HepG2 (cell line): ENCODE results near the gene ZDHHC14. TPM values are rescaled to one million over a fixed set of nuclear protein-coding genes. Genes with fewer than 3 reads are reported as not detected.
A peak's percentile ranks its signal among the peaks of the same experiment; 100 is the strongest.

ENCODE experiments used
- BRCA1 ChIP-seq: sonication (generic); formaldehyde crosslinking; IDR thresholded peaks from 2 replicates; pipeline ENCODE4 v1.4.0; 2020; ENCODE audit warnings: missing genetic modification reagents
- GATAD2A ChIP-seq: IDR thresholded peaks from 2 replicates; pipeline ENCODE4 v1.6.1; 2016
- MIER3 ChIP-seq: IDR thresholded peaks from 2 replicates; pipeline ENCODE4 v1.6.1; 2016; ENCODE audit warnings: missing compliant biosample characterization, borderline replicate concordance
- NPAS2 ChIP-seq: sonication (generic); formaldehyde crosslinking; IDR thresholded peaks from 2 replicates; pipeline ENCODE4 v1.8.0; 2022; ENCODE audit warnings: mild to moderate bottlenecking, missing genetic modification reagents, borderline replicate concordance
- NR1H2 ChIP-seq: sonication (generic); formaldehyde crosslinking; IDR thresholded peaks from 2 replicates; pipeline ENCODE4 v1.8.1; 2022; ENCODE audit warnings: low read depth, missing genetic modification reagents, borderline replicate concordance
- SETDB1 ChIP-seq: sonication (generic); formaldehyde crosslinking; IDR thresholded peaks from 2 replicates; pipeline ENCODE4 v1.5.1; 2020; ENCODE audit warnings: missing genetic modification reagents, mild to moderate bottlenecking, borderline replicate concordance
- YEATS4 ChIP-seq: sonication (generic); formaldehyde crosslinking; IDR thresholded peaks from 2 replicates; pipeline ENCODE4 v1.4.0; 2020; ENCODE audit warnings: missing genetic modification reagents, borderline replicate concordance
- ZC3H4 ChIP-seq: sonication (generic); formaldehyde crosslinking; IDR thresholded peaks from 2 replicates; pipeline ENCODE4 v1.4.0; 2020; ENCODE audit warnings: missing genetic modification reagents, borderline replicate concordance
- ZNF230 ChIP-seq: sonication (generic); formaldehyde crosslinking; IDR thresholded peaks from 2 replicates; pipeline ENCODE4 v1.4.0; 2020; ENCODE audit warnings: mild to moderate bottlenecking, missing genetic modification reagents
- ZNF446 ChIP-seq: sonication (generic); formaldehyde crosslinking; IDR thresholded peaks from 2 replicates; pipeline ENCODE4 v1.5.0; 2020; ENCODE audit warnings: mild to moderate bottlenecking, missing genetic modification reagents
- ZNF629 ChIP-seq: sonication (generic); formaldehyde crosslinking; conservative IDR thresholded peaks from 2 replicates; pipeline ENCODE4 v1.5.0; 2020; ENCODE audit warnings: missing genetic modification reagents
- polyA plus RNA-seq, 8 experiments: library from polyadenylated mRNA; depleted of rRNA in 3 of 8; stranded (reverse) in 7 of 8; unstranded in 1 of 8; fragments of >200 nt; fragmentation: Illumina TruSeq in 4 of 8; extraction: Trizol in 4 of 8; gene quantifications; 2 replicates each; pipeline versions ENCODE4 v1.2.1 to v1.2.3, GENCODE V29; 2011 to 2016; ENCODE audit warnings: low read depth in 4 of 8, missing spikeins in 1 of 8, mixed read lengths in 1 of 8; ENCODE audit not compliant: insufficient read depth in 1 of 8
- total RNA-seq, 5 experiments: library from RNA; depleted of rRNA; stranded (reverse); fragments of >200 nt; fragmentation: Illumina TruSeq; extraction: Trizol; gene quantifications; 2 replicates each; pipeline ENCODE4 v1.2.3, GENCODE V29; 2016; ENCODE audit warnings: low read depth in 1 of 5
- TF ChIP-seq, protein P1 (sequence below): IDR thresholded peaks from 2 replicates; pipeline ENCODE4 v1.6.1; 2016; ENCODE audit warnings: low read depth, control low read depth
- TF ChIP-seq, protein P2 (sequence below): sonication (generic); formaldehyde crosslinking; IDR thresholded peaks from one replicate; pipeline ENCODE4 v1.5.1; 2020; ENCODE audit warnings: mild to moderate bottlenecking, missing genetic modification reagents; ENCODE audit errors: not compliant biosample characterization
- TF ChIP-seq, protein P3 (sequence below): sonication (generic); formaldehyde crosslinking; IDR thresholded peaks from 2 replicates; pipeline ENCODE4 v1.4.0; 2020; ENCODE audit warnings: missing genetic modification reagents

Gene ZDHHC14
- total and polyA plus RNA-seq, 2 of the 13 experiments (the other 11 are each of a cell fraction or from before 2014, with no cell fraction given), result 3.7 to 9.5 TPM

DNA sequence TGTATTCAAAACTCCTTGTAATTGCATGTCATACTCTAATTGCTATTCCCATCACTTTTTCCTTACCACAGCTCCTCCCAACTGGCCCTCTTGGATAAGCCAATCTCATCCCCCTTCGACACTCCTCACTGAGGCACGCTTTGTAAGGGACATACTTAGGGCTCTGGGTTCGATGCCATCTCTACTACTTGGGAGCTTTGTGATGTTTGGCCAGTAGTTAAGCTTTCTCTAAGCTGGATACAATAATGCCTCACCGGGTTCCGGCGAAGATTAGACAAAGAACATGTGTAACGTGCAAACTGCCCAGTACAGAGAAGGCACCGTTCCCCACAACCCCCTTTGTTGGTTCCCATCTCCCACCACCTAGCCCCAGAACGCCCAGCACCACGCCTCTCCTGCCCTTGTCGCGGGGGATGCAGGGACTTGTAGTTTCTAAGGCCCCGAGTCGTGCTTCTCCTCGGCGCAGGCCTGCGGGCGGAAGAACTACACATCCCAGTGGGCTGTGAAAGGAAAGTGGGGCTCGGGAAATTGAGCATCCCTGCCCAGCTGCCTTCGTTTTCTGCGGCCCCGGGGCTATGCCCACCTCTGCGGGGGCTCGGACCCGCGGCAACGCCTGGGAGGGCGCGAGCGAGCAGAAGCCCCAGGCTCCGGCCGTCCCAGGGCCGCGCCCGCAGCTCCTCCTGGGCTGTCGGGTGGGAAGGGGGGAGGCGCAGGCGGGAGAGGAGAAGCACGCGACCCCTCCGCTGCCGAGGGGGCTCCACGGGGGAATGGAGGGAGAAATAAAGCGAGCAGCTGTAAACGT lies 1.1 kb upstream of the ZDHHC14 start (continued):
- TF ChIP-seq, protein P1, sequence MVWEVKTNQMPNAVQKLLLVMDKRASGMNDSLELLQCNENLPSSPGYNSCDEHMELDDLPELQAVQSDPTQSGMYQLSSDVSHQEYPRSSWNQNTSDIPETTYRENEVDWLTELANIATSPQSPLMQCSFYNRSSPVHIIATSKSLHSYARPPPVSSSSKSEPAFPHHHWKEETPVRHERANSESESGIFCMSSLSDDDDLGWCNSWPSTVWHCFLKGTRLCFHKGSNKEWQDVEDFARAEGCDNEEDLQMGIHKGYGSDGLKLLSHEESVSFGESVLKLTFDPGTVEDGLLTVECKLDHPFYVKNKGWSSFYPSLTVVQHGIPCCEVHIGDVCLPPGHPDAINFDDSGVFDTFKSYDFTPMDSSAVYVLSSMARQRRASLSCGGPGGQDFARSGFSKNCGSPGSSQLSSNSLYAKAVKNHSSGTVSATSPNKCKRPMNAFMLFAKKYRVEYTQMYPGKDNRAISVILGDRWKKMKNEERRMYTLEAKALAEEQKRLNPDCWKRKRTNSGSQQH (CRISPR knock-in tag), result no peak
- peak; percentile 14; the same call in 1 of the 2 replicates for TF ChIP-seq ZNF446 (CRISPR knock-in tag)
- TF ChIP-seq MIER3, result 0 out of 2 replicates have a peak, but pooled peaks have one; percentile 55
- TF ChIP-seq BRCA1 (CRISPR knock-in tag), result 0 out of 2 replicates have a peak, but pooled peaks have one; percentile 27
- no peak for TF ChIP-seq SETDB1 (CRISPR knock-in tag)
- TF ChIP-seq ZNF629 (CRISPR knock-in tag), result no peak
- TF ChIP-seq NR1H2 (CRISPR knock-in tag), result no peak
- TF ChIP-seq, protein P2, sequence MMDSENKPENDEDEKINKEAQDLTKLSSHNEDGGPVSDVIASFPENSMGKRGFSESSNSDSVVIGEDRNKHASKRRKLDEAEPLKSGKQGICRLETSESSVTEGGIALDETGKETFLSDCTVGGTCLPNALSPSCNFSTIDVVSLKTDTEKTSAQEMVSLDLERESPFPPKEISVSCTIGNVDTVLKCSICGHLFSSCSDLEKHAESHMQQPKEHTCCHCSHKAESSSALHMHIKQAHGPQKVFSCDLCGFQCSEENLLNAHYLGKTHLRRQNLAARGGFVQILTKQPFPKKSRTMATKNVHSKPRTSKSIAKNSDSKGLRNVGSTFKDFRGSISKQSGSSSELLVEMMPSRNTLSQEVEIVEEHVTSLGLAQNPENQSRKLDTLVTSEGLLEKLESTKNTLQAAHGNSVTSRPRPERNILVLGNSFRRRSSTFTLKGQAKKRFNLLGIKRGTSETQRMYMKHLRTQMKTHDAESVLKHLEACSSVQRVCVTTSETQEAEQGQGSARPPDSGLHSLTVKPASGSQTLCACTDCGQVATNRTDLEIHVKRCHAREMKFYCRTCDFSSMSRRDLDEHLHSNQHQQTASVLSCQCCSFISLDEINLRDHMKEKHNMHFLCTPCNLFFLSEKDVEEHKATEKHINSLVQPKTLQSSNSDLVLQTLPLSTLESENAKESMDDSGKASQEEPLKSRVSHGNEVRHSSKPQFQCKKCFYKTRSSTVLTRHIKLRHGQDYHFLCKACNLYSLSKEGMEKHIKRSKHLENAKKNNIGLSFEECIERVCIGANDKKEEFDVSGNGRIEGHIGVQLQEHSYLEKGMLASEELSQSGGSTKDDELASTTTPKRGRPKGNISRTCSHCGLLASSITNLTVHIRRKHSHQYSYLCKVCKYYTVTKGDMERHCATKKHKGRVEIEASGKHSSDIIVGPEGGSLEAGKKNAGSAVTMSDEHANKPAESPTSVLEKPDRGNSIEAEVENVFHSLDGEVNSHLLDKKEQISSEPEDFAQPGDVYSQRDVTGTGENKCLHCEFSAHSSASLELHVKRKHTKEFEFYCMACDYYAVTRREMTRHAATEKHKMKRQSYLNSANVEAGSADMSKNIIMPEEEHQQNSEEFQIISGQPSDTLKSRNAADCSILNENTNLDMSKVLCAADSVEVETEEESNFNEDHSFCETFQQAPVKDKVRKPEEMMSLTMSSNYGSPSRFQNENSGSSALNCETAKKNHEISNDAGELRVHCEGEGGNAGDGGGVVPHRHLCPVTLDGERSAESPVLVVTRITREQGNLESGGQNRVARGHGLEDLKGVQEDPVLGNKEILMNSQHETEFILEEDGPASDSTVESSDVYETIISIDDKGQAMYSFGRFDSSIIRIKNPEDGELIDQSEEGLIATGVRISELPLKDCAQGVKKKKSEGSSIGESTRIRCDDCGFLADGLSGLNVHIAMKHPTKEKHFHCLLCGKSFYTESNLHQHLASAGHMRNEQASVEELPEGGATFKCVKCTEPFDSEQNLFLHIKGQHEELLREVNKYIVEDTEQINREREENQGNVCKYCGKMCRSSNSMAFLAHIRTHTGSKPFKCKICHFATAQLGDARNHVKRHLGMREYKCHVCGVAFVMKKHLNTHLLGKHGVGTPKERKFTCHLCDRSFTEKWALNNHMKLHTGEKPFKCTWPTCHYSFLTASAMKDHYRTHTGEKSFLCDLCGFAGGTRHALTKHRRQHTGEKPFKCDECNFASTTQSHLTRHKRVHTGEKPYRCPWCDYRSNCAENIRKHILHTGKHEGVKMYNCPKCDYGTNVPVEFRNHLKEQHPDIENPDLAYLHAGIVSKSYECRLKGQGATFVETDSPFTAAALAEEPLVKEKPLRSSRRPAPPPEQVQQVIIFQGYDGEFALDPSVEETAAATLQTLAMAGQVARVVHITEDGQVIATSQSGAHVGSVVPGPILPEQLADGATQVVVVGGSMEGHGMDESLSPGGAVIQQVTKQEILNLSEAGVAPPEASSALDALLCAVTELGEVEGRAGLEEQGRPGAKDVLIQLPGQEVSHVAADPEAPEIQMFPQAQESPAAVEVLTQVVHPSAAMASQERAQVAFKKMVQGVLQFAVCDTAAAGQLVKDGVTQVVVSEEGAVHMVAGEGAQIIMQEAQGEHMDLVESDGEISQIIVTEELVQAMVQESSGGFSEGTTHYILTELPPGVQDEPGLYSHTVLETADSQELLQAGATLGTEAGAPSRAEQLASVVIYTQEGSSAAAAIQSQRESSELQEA (CRISPR knock-in tag), result no peak
- 0 out of 2 replicates have a peak, but pooled peaks have one; percentile 22 for TF ChIP-seq GATAD2A (CRISPR knock-in tag)
- TF ChIP-seq, protein P3, sequence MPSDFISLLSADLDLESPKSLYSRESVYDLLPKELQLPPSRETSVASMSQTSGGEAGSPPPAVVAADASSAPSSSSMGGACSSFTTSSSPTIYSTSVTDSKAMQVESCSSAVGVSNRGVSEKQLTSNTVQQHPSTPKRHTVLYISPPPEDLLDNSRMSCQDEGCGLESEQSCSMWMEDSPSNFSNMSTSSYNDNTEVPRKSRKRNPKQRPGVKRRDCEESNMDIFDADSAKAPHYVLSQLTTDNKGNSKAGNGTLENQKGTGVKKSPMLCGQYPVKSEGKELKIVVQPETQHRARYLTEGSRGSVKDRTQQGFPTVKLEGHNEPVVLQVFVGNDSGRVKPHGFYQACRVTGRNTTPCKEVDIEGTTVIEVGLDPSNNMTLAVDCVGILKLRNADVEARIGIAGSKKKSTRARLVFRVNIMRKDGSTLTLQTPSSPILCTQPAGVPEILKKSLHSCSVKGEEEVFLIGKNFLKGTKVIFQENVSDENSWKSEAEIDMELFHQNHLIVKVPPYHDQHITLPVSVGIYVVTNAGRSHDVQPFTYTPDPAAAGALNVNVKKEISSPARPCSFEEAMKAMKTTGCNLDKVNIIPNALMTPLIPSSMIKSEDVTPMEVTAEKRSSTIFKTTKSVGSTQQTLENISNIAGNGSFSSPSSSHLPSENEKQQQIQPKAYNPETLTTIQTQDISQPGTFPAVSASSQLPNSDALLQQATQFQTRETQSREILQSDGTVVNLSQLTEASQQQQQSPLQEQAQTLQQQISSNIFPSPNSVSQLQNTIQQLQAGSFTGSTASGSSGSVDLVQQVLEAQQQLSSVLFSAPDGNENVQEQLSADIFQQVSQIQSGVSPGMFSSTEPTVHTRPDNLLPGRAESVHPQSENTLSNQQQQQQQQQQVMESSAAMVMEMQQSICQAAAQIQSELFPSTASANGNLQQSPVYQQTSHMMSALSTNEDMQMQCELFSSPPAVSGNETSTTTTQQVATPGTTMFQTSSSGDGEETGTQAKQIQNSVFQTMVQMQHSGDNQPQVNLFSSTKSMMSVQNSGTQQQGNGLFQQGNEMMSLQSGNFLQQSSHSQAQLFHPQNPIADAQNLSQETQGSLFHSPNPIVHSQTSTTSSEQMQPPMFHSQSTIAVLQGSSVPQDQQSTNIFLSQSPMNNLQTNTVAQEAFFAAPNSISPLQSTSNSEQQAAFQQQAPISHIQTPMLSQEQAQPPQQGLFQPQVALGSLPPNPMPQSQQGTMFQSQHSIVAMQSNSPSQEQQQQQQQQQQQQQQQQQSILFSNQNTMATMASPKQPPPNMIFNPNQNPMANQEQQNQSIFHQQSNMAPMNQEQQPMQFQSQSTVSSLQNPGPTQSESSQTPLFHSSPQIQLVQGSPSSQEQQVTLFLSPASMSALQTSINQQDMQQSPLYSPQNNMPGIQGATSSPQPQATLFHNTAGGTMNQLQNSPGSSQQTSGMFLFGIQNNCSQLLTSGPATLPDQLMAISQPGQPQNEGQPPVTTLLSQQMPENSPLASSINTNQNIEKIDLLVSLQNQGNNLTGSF (CRISPR knock-in tag), result no peak
- no peak for TF ChIP-seq ZC3H4 (CRISPR knock-in tag)
- no peak for TF ChIP-seq NPAS2 (CRISPR knock-in tag)
- TF ChIP-seq YEATS4 (CRISPR knock-in tag), result peak; percentile 56; the same call in 1 of the 2 replicates
- peak; percentile 34; the same call in 1 of the 2 replicates for TF ChIP-seq ZNF230
